Activated CD8-positive, alpha-beta memory T cell treated with anti-CD3 and anti-CD28 coated beads, Interleukin-2, amount 10 ng/mL, durations not matched to agents 7 days and 5 days (primary cell): ENCODE data around the gene RBP2. TPM values are rescaled to one million over a fixed set of nuclear protein-coding genes. Genes with fewer than 3 reads are reported as not detected.

Experiments used
- ATAC-seq: fragments of 150-1000 bp; cut with Tn5 transposase; one replicate; pipeline ENCODE4 v1.10.0; 2021; ENCODE audit warnings: moderate library complexity
- CTCF ChIA-PET: fragments of 350-600 bp; sonication (Branson Sonifier 250); formaldehyde crosslinking; loops from one replicate; lab custom pipeline; 2021; ENCODE audit warnings: antibody characterized with exemption; lab: Charles Lee
- DNase-seq: peaks from one replicate; pipeline ENCODE4 v3.0.0-alpha.2; 2020
- H3K27ac Mint-ChIP-seq: one replicate; pipeline ENCODE4 v1.8.0; 2021; ENCODE audit warnings: mild to moderate bottlenecking, mixed read lengths
- H3K27me3 Mint-ChIP-seq: one replicate; pipeline ENCODE4 v1.8.0; 2021; ENCODE audit warnings: mixed read lengths
- H3K36me3 Mint-ChIP-seq: one replicate; pipeline ENCODE4 v1.8.0; 2021; ENCODE audit warnings: mild to moderate bottlenecking, mixed read lengths
- H3K4me1 Mint-ChIP-seq: one replicate; pipeline ENCODE4 v1.8.0; 2021; ENCODE audit warnings: mixed read lengths
- H3K4me3 Mint-ChIP-seq: one replicate; pipeline ENCODE4 v1.8.0; 2021; ENCODE audit warnings: mild to moderate bottlenecking, moderate library complexity, mixed read lengths
- H3K9me3 Mint-ChIP-seq: one replicate; pipeline ENCODE4 v1.8.0; 2022; ENCODE audit warnings: low read depth, mixed read lengths
- total RNA-seq, 2 experiments: library from RNA; stranded (reverse); gene quantifications; one replicate each; pipeline ENCODE4 v1.2.3, GENCODE V29; 2021

The RBP2 gene
- total RNA-seq, 2 experiments from 2014 or later = not detected

GRCh38 chr3:139468399-139468798 lies 7.9 kb downstream of the RBP2 start:
- ATAC-seq = no peak
- H3K36me3 Mint-ChIP-seq = no peaks in the 10 kb centered on the region
- CTCF ChIA-PET = no interaction called here
- H3K27ac Mint-ChIP-seq = no peak overlapping the region
- H3K27me3 Mint-ChIP-seq = peaks cover 2% of the 10 kb centered on the region
- DNase-seq = no peak
- no peaks in the 10 kb centered on the region for H3K4me1 Mint-ChIP-seq
- no peak overlapping the region for H3K4me3 Mint-ChIP-seq
- no peaks in the 10 kb centered on the region for H3K9me3 Mint-ChIP-seq

- Mint-ChIP-seq H3K9me3 (no peaks in the 10 kb centered on the region), H3K27ac (no peak overlapping the region), H3K36me3 (no peaks in the 10 kb centered on the region), H3K4me1 (no peaks in the 10 kb centered on the region), H3K27me3 (peaks cover 2% of the 10 kb centered on the region), H3K4me3 (no peak overlapping the region)
- CTCF ChIA-PET = no interaction called here
- ATAC-seq (no peak), DNase-seq (no peak)
Measured at GRCh38 chr3:139466360-139466759, 10.0 kb downstream of the RBP2 start.

- Mint-ChIP-seq H3K27ac (no peak overlapping the region), H3K36me3 (no peaks in the 10 kb centered on the region), H3K4me3 (no peak overlapping the region), H3K4me1 (no peaks in the 10 kb centered on the region), H3K9me3 (no peaks in the 10 kb centered on the region), H3K27me3 (peaks cover 2% of the 10 kb centered on the region)
- ATAC-seq (no peak), DNase-seq (no peak)
- CTCF ChIA-PET = no interaction called here
Measured at GRCh38 chr3:139465636-139466035, 10.7 kb downstream of the RBP2 start.

GRCh38 chr3:139463466-139463865 lies 12.8 kb downstream of the RBP2 start:
- no peak overlapping the region for H3K27ac Mint-ChIP-seq
- no peaks in the 10 kb centered on the region for H3K4me1 Mint-ChIP-seq
- H3K9me3 Mint-ChIP-seq = no peaks in the 10 kb centered on the region
- no peak overlapping the region for H3K4me3 Mint-ChIP-seq
- no peak for DNase-seq
- CTCF ChIA-PET = no interaction called here
- H3K36me3 Mint-ChIP-seq = no peaks in the 10 kb centered on the region
- H3K27me3 Mint-ChIP-seq = no peaks in the 10 kb centered on the region
- no peak for ATAC-seq

- ATAC-seq (no peak), DNase-seq (no peak)
- Mint-ChIP-seq H3K4me1 (no peaks in the 10 kb centered on the region), H3K27ac (no peak overlapping the region), H3K27me3 (no peaks in the 10 kb centered on the region), H3K36me3 (no peaks in the 10 kb centered on the region), H3K4me3 (no peak overlapping the region), H3K9me3 (no peaks in the 10 kb centered on the region)
- CTCF ChIA-PET = no interaction called here
Measured at GRCh38 chr3:139460529-139460928, 15.8 kb downstream of the RBP2 start.

- no peak for ATAC-seq
- CTCF ChIA-PET = no interaction called here
Measured at GRCh38 chr3:139460076-139460475, 16.2 kb downstream of the RBP2 start.

GRCh38 chr3:139458348-139458747 lies 18.0 kb downstream of the RBP2 start:
- Mint-ChIP-seq H3K27ac (no peak overlapping the region), H3K9me3 (no peaks in the 10 kb centered on the region), H3K36me3 (no peaks in the 10 kb centered on the region), H3K27me3 (no peaks in the 10 kb centered on the region), H3K4me3 (no peak overlapping the region), H3K4me1 (no peaks in the 10 kb centered on the region)
- ATAC-seq = no peak
- DNase-seq = no peak
- CTCF ChIA-PET = no interaction called here

More at GRCh38 chr3:139460076-139460475, 16.2 kb downstream of the RBP2 start:
- H3K27ac Mint-ChIP-seq = no peak overlapping the region
- no peaks in the 10 kb centered on the region for H3K9me3 Mint-ChIP-seq
- DNase-seq = no peak
- no peak overlapping the region for H3K4me3 Mint-ChIP-seq
- H3K27me3 Mint-ChIP-seq = no peaks in the 10 kb centered on the region
- H3K36me3 Mint-ChIP-seq = no peaks in the 10 kb centered on the region
- no peaks in the 10 kb centered on the region for H3K4me1 Mint-ChIP-seq

- CTCF ChIA-PET = interaction anchor here (1.0 kb wide), 1 partner anchor 49 kb away, joined by 3 read pairs; no protein-coding TSS in a partner anchor
- H3K36me3 Mint-ChIP-seq = no peaks in the 10 kb centered on the region
- no peak overlapping the region for H3K27ac Mint-ChIP-seq
- ATAC-seq (no peak), DNase-seq (no peak)
- no peaks in the 10 kb centered on the region for H3K27me3 Mint-ChIP-seq
- no peaks in the 10 kb centered on the region for H3K4me1 Mint-ChIP-seq
- no peak overlapping the region for H3K4me3 Mint-ChIP-seq
- H3K9me3 Mint-ChIP-seq = no peaks in the 10 kb centered on the region
Measured at GRCh38 chr3:139457066-139457465, 19.2 kb downstream of the RBP2 start.

- ATAC-seq = no peak
- no peak for DNase-seq
- CTCF ChIA-PET = no interaction called here
- Mint-ChIP-seq H3K36me3 (no peaks in the 10 kb centered on the region), H3K9me3 (no peaks in the 10 kb centered on the region), H3K27ac (no peak overlapping the region), H3K27me3 (no peaks in the 10 kb centered on the region), H3K4me3 (no peak overlapping the region), H3K4me1 (no peaks in the 10 kb centered on the region)
Measured at GRCh38 chr3:139456386-139456785, 19.9 kb downstream of the RBP2 start.

- DNase-seq = no peak
- H3K27ac Mint-ChIP-seq = no peak overlapping the region
- H3K36me3 Mint-ChIP-seq = no peaks in the 10 kb centered on the region
- no peaks in the 10 kb centered on the region for H3K9me3 Mint-ChIP-seq
- no peak overlapping the region for H3K4me3 Mint-ChIP-seq
- no peaks in the 10 kb centered on the region for H3K4me1 Mint-ChIP-seq
- no peak for ATAC-seq
- H3K27me3 Mint-ChIP-seq = no peaks in the 10 kb centered on the region
- CTCF ChIA-PET = no interaction called here
Measured at GRCh38 chr3:139455855-139456254, 20.5 kb downstream of the RBP2 start.

- ATAC-seq = no peak
- no peak for DNase-seq
- CTCF ChIA-PET = no interaction called here
- H3K27me3 Mint-ChIP-seq = no peaks in the 10 kb centered on the region
- H3K4me3 Mint-ChIP-seq = no peak overlapping the region
- no peaks in the 10 kb centered on the region for H3K36me3 Mint-ChIP-seq
- no peaks in the 10 kb centered on the region for H3K9me3 Mint-ChIP-seq
- no peak overlapping the region for H3K27ac Mint-ChIP-seq
- H3K4me1 Mint-ChIP-seq = no peaks in the 10 kb centered on the region
Measured at GRCh38 chr3:139455206-139455605, 21.1 kb downstream of the RBP2 start.

GRCh38 chr3:139454346-139454745 lies 22.0 kb downstream of the RBP2 start:
- no peaks in the 10 kb centered on the region for H3K9me3 Mint-ChIP-seq
- DNase-seq (no peak), ATAC-seq (no peak)
- no peaks in the 10 kb centered on the region for H3K36me3 Mint-ChIP-seq
- no peak overlapping the region for H3K4me3 Mint-ChIP-seq
- no peaks in the 10 kb centered on the region for H3K27me3 Mint-ChIP-seq
- no peak overlapping the region for H3K27ac Mint-ChIP-seq
- H3K4me1 Mint-ChIP-seq = no peaks in the 10 kb centered on the region
- CTCF ChIA-PET = no interaction called here

- CTCF ChIA-PET = no interaction called here
- Mint-ChIP-seq H3K27me3 (no peaks in the 10 kb centered on the region), H3K4me1 (no peaks in the 10 kb centered on the region), H3K36me3 (no peaks in the 10 kb centered on the region), H3K9me3 (no peaks in the 10 kb centered on the region), H3K4me3 (no peak overlapping the region), H3K27ac (no peak overlapping the region)
- DNase-seq (no peak), ATAC-seq (no peak)
Measured at GRCh38 chr3:139450159-139450558, 26.2 kb downstream of the RBP2 start.

GRCh38 chr3:139449566-139449965 lies 26.8 kb downstream of the RBP2 start:
- CTCF ChIA-PET = no interaction called here
- H3K27me3 Mint-ChIP-seq = no peaks in the 10 kb centered on the region
- ATAC-seq = no peak
- H3K9me3 Mint-ChIP-seq = no peaks in the 10 kb centered on the region
- no peaks in the 10 kb centered on the region for H3K36me3 Mint-ChIP-seq
- H3K4me1 Mint-ChIP-seq = no peaks in the 10 kb centered on the region
- H3K27ac Mint-ChIP-seq = no peak overlapping the region
- DNase-seq = no peak
- H3K4me3 Mint-ChIP-seq = no peak overlapping the region

GRCh38 chr3:139448104-139448503 lies 28.2 kb downstream of the RBP2 start:
- DNase-seq (no peak), ATAC-seq (no peak)
- H3K9me3 Mint-ChIP-seq = no peaks in the 10 kb centered on the region
- CTCF ChIA-PET = interaction anchor here (0.7 kb wide), 1 partner anchor 687 kb away, joined by 3 read pairs; no protein-coding TSS in a partner anchor
- H3K4me1 Mint-ChIP-seq = no peaks in the 10 kb centered on the region
- no peaks in the 10 kb centered on the region for H3K36me3 Mint-ChIP-seq
- H3K4me3 Mint-ChIP-seq = no peak overlapping the region
- H3K27me3 Mint-ChIP-seq = no peaks in the 10 kb centered on the region
- H3K27ac Mint-ChIP-seq = no peak overlapping the region
